A673 (cell line): ENCODE results near the gene CROCC2. TPM values are rescaled to one million over a fixed set of nuclear protein-coding genes. Genes with fewer than 3 reads are reported as not detected.

Source experiments
- BruUV-seq: library from RNA; stranded (reverse); fragments of 400-500 nt; replicated peaks from 2 replicates; lab custom pipeline; 2021; lab: Mats Ljungman, UMichigan
- CTCF ChIA-PET: fragments of 300-600 bp; sonication (Branson Sonifier 250); formaldehyde crosslinking; loops from one replicate; lab custom pipeline; 2022; ENCODE audit warnings: antibody characterized with exemption; lab: Charles Lee
- POLR2A ChIA-PET: fragments of 300-600 bp; sonication (Branson Sonifier 250); formaldehyde crosslinking; loops from one replicate; lab custom pipeline; 2022; ENCODE audit warnings: antibody characterized with exemption; ENCODE audit not compliant: low non-redundant PET; lab: Charles Lee
- DNase-seq: peaks from one replicate; pipeline ENCODE4 v3.0.0-alpha.2; 2015; ENCODE audit warnings: low spot score
- H3K27ac ChIP-seq: fragments of 200-600 bp; sonication (generic); 2 replicates; pipeline ENCODE4 v1.5.1; 2016; ENCODE audit warnings: mixed run types, low read depth, mild to moderate bottlenecking, mixed read lengths, antibody characterized with exemption, low read length; ENCODE audit not compliant: poor library complexity, severe bottlenecking
- H3K27me3 ChIP-seq: fragments of 200-600 bp; sonication (generic); replicated peaks from 2 replicates; pipeline ENCODE4 v1.6.1; 2017; ENCODE audit warnings: mixed run types, low read depth, mild to moderate bottlenecking, mixed read lengths, antibody characterized with exemption, low read length; ENCODE audit not compliant: insufficient read depth, poor library complexity
- H3K36me3 ChIP-seq: fragments of 200-600 bp; sonication (generic); 2 replicates; pipeline ENCODE4 v1.6.1; 2016; ENCODE audit warnings: mixed run types, mild to moderate bottlenecking, mixed read lengths, antibody characterized with exemption, low read length; ENCODE audit not compliant: insufficient read depth, poor library complexity, severe bottlenecking
- H3K4me1 ChIP-seq: fragments of 200-600 bp; sonication (generic); 2 replicates; pipeline ENCODE4 v1.6.1; 2017; ENCODE audit warnings: mixed run types, mild to moderate bottlenecking, mixed read lengths, antibody characterized with exemption, low read length; ENCODE audit not compliant: insufficient read depth, poor library complexity, severe bottlenecking
- H3K4me3 ChIP-seq: fragments of 200-600 bp; sonication (generic); 2 replicates; pipeline ENCODE4 v1.5.1; 2016; ENCODE audit warnings: low read depth, mixed run types, mild to moderate bottlenecking, mixed read lengths, low read length; ENCODE audit not compliant: poor library complexity, severe bottlenecking
- H3K9me3 ChIP-seq: fragments of 200-600 bp; sonication (generic); 2 replicates; pipeline ENCODE4 v1.6.1; 2016; ENCODE audit warnings: mixed run types, low read depth, mild to moderate bottlenecking, mixed read lengths, antibody characterized with exemption, low read length; ENCODE audit not compliant: poor library complexity, severe bottlenecking
- CTCF ChIP-seq: fragments of 300-800, 200-600 bp; sonication (generic); conservative IDR thresholded peaks from 2 replicates; pipeline ENCODE4 v1.5.1; 2017; ENCODE audit warnings: low read depth, mild to moderate bottlenecking, antibody characterized with exemption, low read length, moderate library complexity, mixed read lengths
- EZH2 ChIP-seq: fragments of 200-600 bp; sonication (generic); IDR thresholded peaks from 2 replicates; pipeline ENCODE4 v1.6.1; 2017; ENCODE audit warnings: borderline replicate concordance, low read depth, mild to moderate bottlenecking, mixed read lengths, antibody characterized with exemption, low read length; ENCODE audit not compliant: poor library complexity, severe bottlenecking
- intact Hi-C: fragments of 100-400 bp; cut with micrococcal nuclease; formaldehyde crosslinking; loops from one replicate; pipeline ENCODE4 v1.10.0; 2022; ENCODE audit not compliant: unreplicated experiment
- total RNA-seq: library from RNA; stranded (reverse); gene quantifications from 2 replicates; pipeline ENCODE4 v1.2.3, GENCODE V29; 2021

CROCC2 gene
- total RNA-seq, 1 experiment from 2014 or later, result not detected

- intact Hi-C loops, result no loop called here
- BruUV-seq, result no TSS peak
- Histone ChIP-seq H3K9me3 (no peaks in the 10 kb centered on the region), H3K27me3 (no peaks in the 10 kb centered on the region), H3K36me3 (no peaks in the 10 kb centered on the region), H3K4me1 (peaks cover 13% of the 10 kb centered on the region), H3K4me3 (no peak overlapping the region), H3K27ac (no peak overlapping the region)
- ChIA-PET CTCF (interaction anchor here (0.9 kb wide), 1 partner anchor 152 kb away, joined by 4 read pairs; no protein-coding TSS in a partner anchor), POLR2A (no interaction called here)
- no peak for DNase-seq
- no peak for TF ChIP-seq EZH2
- no peak for TF ChIP-seq CTCF
Observed at GRCh38 chr2:240926516-240927389, 20.6 kb downstream of the CROCC2 start.

- no peaks in the 10 kb centered on the region for H3K36me3 ChIP-seq
- DNase-seq, result no peak
- no peak overlapping the region for H3K4me3 ChIP-seq
- H3K4me1 ChIP-seq, result peaks cover 8% of the 10 kb centered on the region
- POLR2A ChIA-PET, result no interaction called here
- no peaks in the 10 kb centered on the region for H3K27me3 ChIP-seq
- CTCF ChIA-PET, result no interaction called here
- no TSS peak for BruUV-seq
- TF ChIP-seq EZH2, result no peak
- TF ChIP-seq CTCF, result no peak
- H3K27ac ChIP-seq, result no peak overlapping the region
- intact Hi-C loops, result no loop called here
- no peaks in the 10 kb centered on the region for H3K9me3 ChIP-seq
Observed at GRCh38 chr2:240927390-240927781, 21.2 kb downstream of the CROCC2 start.

- POLR2A ChIA-PET, result no interaction called here
Observed at GRCh38 chr2:240928476-240929363, 22.6 kb downstream of the CROCC2 start.

More at GRCh38 chr2:240928476-240929363, 22.6 kb downstream of the CROCC2 start:
- Histone ChIP-seq H3K27ac (no peak overlapping the region), H3K27me3 (no peaks in the 10 kb centered on the region), H3K9me3 (no peaks in the 10 kb centered on the region), H3K4me1 (no peaks in the 10 kb centered on the region), H3K4me3 (no peak overlapping the region), H3K36me3 (no peaks in the 10 kb centered on the region)
- no TSS peak for BruUV-seq
- TF ChIP-seq EZH2, result no peak
- TF ChIP-seq CTCF, result no peak
- DNase-seq, result no peak
- CTCF ChIA-PET, result no interaction called here
- intact Hi-C loops, result no loop called here
